ENCODE measurements around the gene CHRNA1.

Gene CHRNA1

DNA sequence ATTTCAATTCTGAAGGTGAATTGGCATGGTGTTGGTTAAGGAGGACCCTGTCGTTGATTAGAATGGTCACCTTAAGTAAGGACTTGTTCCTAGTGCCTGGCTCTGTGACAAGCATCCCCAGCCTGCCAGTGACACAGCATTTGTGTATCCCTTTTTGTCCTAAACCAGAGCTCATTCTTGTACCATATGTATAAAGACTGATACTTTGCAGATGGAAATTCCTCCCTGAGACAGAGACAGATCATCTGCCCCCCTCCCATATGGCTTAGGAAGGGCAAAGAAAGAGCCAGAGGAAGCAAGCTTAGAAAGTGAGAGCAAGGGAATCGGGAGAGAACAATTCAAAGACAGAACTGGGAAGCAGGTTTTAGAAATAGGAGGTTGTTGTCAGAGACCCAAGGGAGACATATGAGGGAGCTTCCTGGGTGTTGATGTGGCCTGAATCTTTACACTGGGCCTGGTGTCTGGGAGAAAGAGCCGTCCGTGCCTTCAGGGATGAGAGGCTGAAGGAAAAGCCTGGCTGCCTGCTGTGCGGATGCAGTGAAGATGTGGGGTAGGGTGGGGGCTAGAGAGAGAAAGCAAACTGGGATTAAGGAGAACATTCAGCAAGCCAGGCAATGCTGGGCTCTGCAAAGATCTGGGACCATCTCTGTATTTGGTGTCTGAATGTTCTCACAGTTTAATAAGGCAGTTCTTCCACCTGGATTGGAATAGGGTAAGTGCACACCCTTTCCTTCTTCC, 13.2 kb upstream of the CHRNA1 start:
- ATAC-seq (ENCODE audit: low read depth) (no peak), DNase-seq (ENCODE audit: low spot score in 2 of 2) (no peak)
- Mint-ChIP-seq H3K36me3 (no peaks in the 10 kb centered on the region), H3K27me3 (peaks cover 16% of the 10 kb centered on the region), H3K4me1 (peaks cover 11% of the 10 kb centered on the region), H3K27ac (peak overlapping the region; percentile 10), H3K9me3 (no peaks in the 10 kb centered on the region), H3K4me3 (no peak overlapping the region)

- no peak overlapping the region for H3K4me3 Mint-ChIP-seq
- H3K27me3 Mint-ChIP-seq = peaks cover 13% of the 10 kb centered on the region
- no peaks in the 10 kb centered on the region for H3K36me3 Mint-ChIP-seq
- no peaks in the 10 kb centered on the region for H3K9me3 Mint-ChIP-seq
- peaks cover 11% of the 10 kb centered on the region for H3K4me1 Mint-ChIP-seq
- no peak for ATAC-seq (ENCODE audit: low read depth)
- no peak for DNase-seq (ENCODE audit: low spot score in 2 of 2)
- H3K27ac Mint-ChIP-seq = no peak overlapping the region
These were observed 12.4 kb upstream of the CHRNA1 start for GRCh38 chr2:174776675-174777074.

DNA sequence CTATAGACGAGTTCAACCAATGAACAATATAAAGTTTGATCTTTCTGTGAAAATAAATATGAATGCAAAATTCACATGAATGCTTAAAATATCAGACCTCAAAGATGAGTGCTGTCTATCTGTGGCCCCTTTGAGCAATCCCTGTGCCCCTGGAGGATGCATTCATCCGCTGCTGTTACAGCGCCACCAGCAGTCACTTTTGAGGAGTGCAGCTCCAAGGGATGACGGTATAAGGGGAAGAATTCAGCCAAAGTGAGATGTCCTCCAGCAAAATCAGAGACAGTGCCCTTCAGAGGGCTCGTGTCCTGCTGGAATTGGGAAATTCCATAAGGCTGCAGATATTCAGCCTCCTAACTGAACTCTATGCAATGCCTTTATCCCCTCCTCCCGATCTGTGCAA, 12.0 kb upstream of the CHRNA1 start:
- Mint-ChIP-seq H3K4me1 (peaks cover 11% of the 10 kb centered on the region), H3K36me3 (no peaks in the 10 kb centered on the region), H3K9me3 (no peaks in the 10 kb centered on the region), H3K4me3 (no peak overlapping the region), H3K27ac (no peak overlapping the region), H3K27me3 (peaks cover 9% of the 10 kb centered on the region)
- no peak for ATAC-seq (ENCODE audit: low read depth)
- no peak for DNase-seq (ENCODE audit: low spot score in 2 of 2)

DNA sequence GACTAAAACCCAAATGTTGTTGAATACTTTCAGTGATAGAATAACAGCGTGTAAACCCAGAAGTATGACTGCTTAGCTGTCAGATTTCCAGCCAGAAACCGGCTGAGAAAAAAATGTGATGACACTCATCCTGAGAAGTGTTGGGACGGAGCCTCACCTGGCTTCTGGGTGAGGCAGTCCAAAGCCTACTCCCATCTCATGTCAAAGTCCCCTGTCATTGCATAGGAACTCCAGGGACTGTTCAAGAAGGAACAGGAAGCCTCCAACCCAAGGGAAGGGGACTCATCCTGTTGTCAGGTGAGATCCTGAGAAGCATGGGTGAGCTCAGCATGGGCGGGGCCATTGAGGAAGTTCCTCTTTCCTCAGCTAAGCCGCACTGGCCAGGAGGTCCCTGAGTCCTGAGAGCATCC, 11.3 kb upstream of the CHRNA1 start:
- Mint-ChIP-seq H3K27me3 (peaks cover 9% of the 10 kb centered on the region), H3K36me3 (no peaks in the 10 kb centered on the region), H3K9me3 (no peaks in the 10 kb centered on the region), H3K4me1 (peaks cover 11% of the 10 kb centered on the region), H3K27ac (no peak overlapping the region), H3K4me3 (no peak overlapping the region)
- DNase-seq (ENCODE audit: low spot score in 2 of 2) (peak in 1 of 2 donors; percentile 11), ATAC-seq (ENCODE audit: low read depth) (peak; percentile 57)

DNA sequence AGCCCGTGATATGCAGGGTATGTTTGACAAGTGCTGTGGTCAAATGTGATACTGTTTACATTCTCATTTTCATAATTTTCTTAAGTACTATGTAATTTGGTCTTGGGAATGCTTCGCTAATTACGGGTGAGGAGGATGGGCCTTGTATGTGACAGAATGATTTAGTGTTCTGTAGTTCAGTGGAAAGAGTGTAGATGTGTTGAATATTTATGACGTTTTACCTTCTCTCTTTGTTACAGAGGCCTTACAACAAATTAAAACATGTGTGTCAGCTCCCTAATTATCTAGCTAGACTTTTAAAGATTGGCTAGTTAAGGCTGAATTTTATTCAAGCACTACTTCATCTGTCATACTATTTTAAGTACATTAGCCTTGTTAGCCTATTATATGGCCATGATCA, 10.6 kb upstream of the CHRNA1 start:
- peaks cover 11% of the 10 kb centered on the region for H3K4me1 Mint-ChIP-seq
- H3K9me3 Mint-ChIP-seq = no peaks in the 10 kb centered on the region
- no peaks in the 10 kb centered on the region for H3K36me3 Mint-ChIP-seq
- H3K27me3 Mint-ChIP-seq = peaks cover 9% of the 10 kb centered on the region
- no peak for ATAC-seq (ENCODE audit: low read depth)
- H3K4me3 Mint-ChIP-seq = no peak overlapping the region
- peak overlapping the region; percentile 28 for H3K27ac Mint-ChIP-seq
- DNase-seq (ENCODE audit: low spot score in 2 of 2) = no peak

DNA sequence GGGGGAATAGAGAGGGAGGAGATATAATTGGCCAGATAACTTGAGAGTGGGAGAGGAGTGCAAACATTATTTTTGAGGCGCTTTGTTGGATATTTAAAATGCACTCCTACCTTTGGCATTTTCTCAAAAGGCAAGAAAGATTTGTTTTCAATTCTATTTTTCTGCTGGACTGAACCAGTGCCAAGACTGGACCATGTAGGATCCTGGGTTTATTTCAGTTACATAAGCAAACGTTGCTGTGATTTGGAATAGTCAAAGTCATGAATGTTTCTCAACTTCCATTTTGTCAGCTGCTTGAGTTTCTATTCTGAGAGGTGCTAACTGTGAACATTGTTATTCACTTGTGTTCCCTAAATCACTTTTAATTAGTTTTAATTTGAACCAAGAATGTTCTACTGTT, 8.9 kb upstream of the CHRNA1 start:
- Mint-ChIP-seq H3K4me1 (peaks cover 5% of the 10 kb centered on the region), H3K27me3 (peaks cover 13% of the 10 kb centered on the region), H3K27ac (no peak overlapping the region), H3K4me3 (no peak overlapping the region), H3K36me3 (no peaks in the 10 kb centered on the region), H3K9me3 (no peaks in the 10 kb centered on the region)
- ATAC-seq (ENCODE audit: low read depth) = no peak
- no peak for DNase-seq (ENCODE audit: low spot score in 2 of 2)

DNA sequence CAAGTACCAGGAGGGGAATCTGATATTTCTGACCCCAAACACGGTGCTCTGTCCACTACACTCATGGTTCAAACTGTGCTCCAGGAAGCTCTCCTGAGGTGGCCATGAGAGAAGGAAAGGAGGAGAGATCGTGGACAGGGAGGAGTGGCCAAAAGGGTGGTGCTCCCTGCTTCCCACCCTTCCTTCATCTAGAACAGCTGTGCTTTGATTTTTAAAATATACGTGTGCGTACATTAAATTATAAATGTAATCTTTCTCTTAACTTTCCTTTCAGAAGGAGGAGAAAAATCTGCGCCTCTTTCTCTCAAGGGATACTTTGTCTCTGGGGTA, 8.2 kb upstream of the CHRNA1 start:
- peaks cover 5% of the 10 kb centered on the region for H3K4me1 Mint-ChIP-seq
- H3K36me3 Mint-ChIP-seq = no peaks in the 10 kb centered on the region
- ATAC-seq (ENCODE audit: low read depth) (no peak), DNase-seq (ENCODE audit: low spot score in 2 of 2) (no peak)
- H3K9me3 Mint-ChIP-seq = no peaks in the 10 kb centered on the region
- no peak overlapping the region for H3K27ac Mint-ChIP-seq
- H3K27me3 Mint-ChIP-seq = peaks cover 11% of the 10 kb centered on the region
- no peak overlapping the region for H3K4me3 Mint-ChIP-seq

DNA sequence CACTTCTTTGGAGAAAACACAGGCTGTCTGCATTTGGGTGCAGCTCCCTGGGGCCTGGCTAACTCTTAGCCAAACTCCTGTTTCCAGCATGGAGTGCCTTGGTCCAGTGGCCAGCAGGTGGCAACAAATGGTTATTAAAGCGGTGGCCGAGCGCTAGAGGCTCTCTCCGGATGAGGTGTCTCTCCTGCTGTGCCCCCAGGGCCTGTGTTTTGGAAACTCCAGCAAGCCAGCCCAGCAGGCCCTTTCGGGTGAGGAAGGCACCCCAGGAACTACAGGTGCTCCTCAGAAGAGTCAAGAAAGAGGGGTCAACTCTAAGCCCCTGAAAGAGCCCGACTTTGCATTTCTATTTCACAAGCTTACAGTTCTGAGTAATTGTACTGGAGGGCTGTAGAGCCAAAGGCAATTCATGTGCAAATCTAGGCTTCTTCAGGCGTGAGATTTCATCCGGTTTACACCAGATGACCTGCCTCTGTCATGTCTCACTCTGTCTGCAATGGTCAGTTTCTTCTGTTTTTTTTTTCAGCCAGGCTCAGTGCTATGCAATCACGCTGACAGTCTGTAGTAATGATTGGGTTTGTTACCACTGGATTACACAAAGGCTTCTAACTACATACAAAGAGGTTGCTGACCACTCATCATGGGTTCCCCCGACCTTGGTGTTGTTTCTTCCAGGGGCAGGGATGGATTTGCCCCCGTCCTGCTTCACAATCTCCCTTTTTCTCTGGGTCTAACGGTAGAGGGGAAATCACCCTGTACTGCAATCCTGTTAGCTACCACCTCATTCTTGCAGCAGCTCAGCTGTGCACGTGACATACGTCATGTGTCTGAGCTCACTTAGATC, 7.6 kb upstream of the CHRNA1 start:
- DNase-seq (ENCODE audit: low spot score in 2 of 2) = no peak
- Mint-ChIP-seq H3K4me1 (peaks cover 5% of the 10 kb centered on the region), H3K9me3 (no peaks in the 10 kb centered on the region), H3K27ac (no peak overlapping the region), H3K27me3 (peaks cover 9% of the 10 kb centered on the region), H3K4me3 (no peak overlapping the region), H3K36me3 (no peaks in the 10 kb centered on the region)
- ATAC-seq (ENCODE audit: low read depth) = peak; percentile 59

- no peaks in the 10 kb centered on the region for H3K9me3 Mint-ChIP-seq
- DNase-seq (ENCODE audit: low spot score in 2 of 2) (no peak), ATAC-seq (ENCODE audit: low read depth) (no peak)
- H3K4me1 Mint-ChIP-seq = peaks cover 4% of the 10 kb centered on the region
- peaks cover 9% of the 10 kb centered on the region for H3K27me3 Mint-ChIP-seq
- H3K4me3 Mint-ChIP-seq = no peak overlapping the region
- H3K36me3 Mint-ChIP-seq = no peaks in the 10 kb centered on the region
- H3K27ac Mint-ChIP-seq = no peak overlapping the region
These were observed 6.9 kb upstream of the CHRNA1 start for GRCh38 chr2:174771136-174771535.

DNA sequence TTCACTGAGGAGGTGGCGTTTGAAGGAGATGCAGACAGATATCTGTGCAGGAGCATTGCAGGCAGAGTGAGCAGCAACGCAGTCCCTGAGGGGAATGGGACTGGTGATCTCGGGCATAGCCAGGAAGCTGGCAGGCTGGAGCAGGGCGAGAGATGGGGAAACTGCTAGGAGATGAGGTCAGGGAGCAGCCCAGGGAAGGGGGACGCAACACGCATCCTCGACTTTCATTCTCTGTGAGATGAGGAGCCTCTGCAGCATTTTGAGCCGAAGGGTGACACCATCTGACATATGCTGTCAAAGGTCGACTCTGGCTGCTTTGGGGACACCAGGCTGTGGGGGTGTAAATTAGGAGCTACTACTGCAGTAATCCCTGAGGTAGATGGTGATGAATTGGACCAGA, 4.3 kb upstream of the CHRNA1 start:
- Mint-ChIP-seq H3K9me3 (no peaks in the 10 kb centered on the region), H3K36me3 (no peaks in the 10 kb centered on the region), H3K27me3 (peaks cover 9% of the 10 kb centered on the region), H3K27ac (no peak overlapping the region), H3K4me3 (no peak overlapping the region), H3K4me1 (no peaks in the 10 kb centered on the region)
- DNase-seq (ENCODE audit: low spot score in 2 of 2) (no peak), ATAC-seq (ENCODE audit: low read depth) (no peak)

DNA sequence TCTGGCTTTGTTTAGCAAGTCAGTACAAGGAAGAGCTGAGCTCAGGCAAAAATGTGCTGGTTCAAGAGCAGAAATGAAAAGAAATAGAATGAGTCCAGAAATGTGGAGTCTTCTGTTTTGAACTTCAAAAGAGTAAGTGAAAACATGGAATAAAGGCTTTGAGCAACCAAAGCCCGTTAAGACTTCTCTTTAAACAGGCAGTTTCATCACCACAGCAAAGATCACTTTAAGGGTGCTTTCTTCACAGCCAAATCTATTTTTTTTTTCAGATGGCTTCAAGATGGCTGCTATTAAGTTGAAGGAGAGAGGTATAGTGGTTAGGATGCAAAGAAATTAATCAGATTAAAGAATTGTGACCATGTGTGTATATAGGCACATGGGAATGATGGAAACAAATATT, 2.0 kb upstream of the CHRNA1 start:
- no peaks in the 10 kb centered on the region for H3K36me3 Mint-ChIP-seq
- H3K4me1 Mint-ChIP-seq = no peaks in the 10 kb centered on the region
- no peak for ATAC-seq (ENCODE audit: low read depth)
- H3K9me3 Mint-ChIP-seq = no peaks in the 10 kb centered on the region
- no peak overlapping the region for H3K4me3 Mint-ChIP-seq
- no peak for DNase-seq (ENCODE audit: low spot score in 2 of 2)
- H3K27me3 Mint-ChIP-seq = peaks cover 14% of the 10 kb centered on the region
- no peak overlapping the region for H3K27ac Mint-ChIP-seq

GRCh38 chr2:174765576-174765975, 1.3 kb upstream of the CHRNA1 start:
- H3K27ac Mint-ChIP-seq = no peak overlapping the region
- ATAC-seq (ENCODE audit: low read depth) = no peak
- no peaks in the 10 kb centered on the region for H3K4me1 Mint-ChIP-seq
- H3K36me3 Mint-ChIP-seq = no peaks in the 10 kb centered on the region
- DNase-seq (ENCODE audit: low spot score in 2 of 2) = no peak
- H3K9me3 Mint-ChIP-seq = no peaks in the 10 kb centered on the region
- H3K4me3 Mint-ChIP-seq = no peak overlapping the region
- peaks cover 12% of the 10 kb centered on the region for H3K27me3 Mint-ChIP-seq

DNA sequence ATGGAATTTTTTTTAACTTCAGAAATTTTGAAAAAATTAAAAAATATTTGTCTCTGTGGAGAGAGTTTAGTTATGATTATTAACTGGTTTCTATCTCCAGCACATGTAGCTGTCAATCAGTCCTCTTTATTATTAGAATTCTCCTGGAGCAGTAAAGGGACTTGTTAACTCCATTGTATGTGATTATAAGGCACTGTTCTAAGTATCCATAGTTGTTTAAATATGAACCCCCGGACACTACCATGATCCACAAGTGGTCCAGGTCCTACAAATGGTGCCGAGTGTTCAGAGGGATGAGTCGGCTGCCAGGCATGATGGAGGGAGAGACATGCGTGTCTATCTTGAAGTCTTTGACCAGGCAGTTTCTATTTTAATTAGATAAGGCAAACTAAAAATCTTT, 492 bp downstream of the CHRNA1 start:
- Mint-ChIP-seq H3K27ac (no peak overlapping the region), H3K9me3 (no peaks in the 10 kb centered on the region), H3K27me3 (peaks cover 10% of the 10 kb centered on the region), H3K4me3 (no peak overlapping the region), H3K4me1 (no peaks in the 10 kb centered on the region), H3K36me3 (no peaks in the 10 kb centered on the region)
- no peak for ATAC-seq (ENCODE audit: low read depth)
- no peak for DNase-seq (ENCODE audit: low spot score in 2 of 2)

DNA sequence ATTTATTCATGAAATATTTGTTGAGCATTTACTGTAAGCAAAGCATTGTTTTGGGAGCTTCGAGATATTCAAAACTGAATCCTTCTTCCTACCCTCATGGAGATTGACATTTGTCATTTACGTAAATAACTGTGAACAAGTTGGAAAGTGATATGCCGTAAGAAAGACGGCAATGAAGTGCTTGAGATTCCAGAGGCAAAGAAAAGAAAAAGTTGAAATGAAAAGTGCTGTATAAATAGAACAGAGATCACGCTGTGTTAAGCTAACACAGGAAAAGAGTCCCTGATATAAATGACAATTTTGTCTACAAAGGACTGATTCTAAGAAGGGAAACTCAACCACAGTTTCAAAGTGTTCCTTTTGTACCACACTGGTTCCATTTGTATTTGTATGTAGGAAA, 1.8 kb downstream of the CHRNA1 start:
- no peaks in the 10 kb centered on the region for H3K36me3 Mint-ChIP-seq
- H3K27me3 Mint-ChIP-seq = peaks cover 6% of the 10 kb centered on the region
- no peak for ATAC-seq (ENCODE audit: low read depth)
- H3K9me3 Mint-ChIP-seq = no peaks in the 10 kb centered on the region
- H3K4me1 Mint-ChIP-seq = no peaks in the 10 kb centered on the region
- H3K4me3 Mint-ChIP-seq = no peak overlapping the region
- no peak overlapping the region for H3K27ac Mint-ChIP-seq
- no peak for DNase-seq (ENCODE audit: low spot score in 2 of 2)

DNA sequence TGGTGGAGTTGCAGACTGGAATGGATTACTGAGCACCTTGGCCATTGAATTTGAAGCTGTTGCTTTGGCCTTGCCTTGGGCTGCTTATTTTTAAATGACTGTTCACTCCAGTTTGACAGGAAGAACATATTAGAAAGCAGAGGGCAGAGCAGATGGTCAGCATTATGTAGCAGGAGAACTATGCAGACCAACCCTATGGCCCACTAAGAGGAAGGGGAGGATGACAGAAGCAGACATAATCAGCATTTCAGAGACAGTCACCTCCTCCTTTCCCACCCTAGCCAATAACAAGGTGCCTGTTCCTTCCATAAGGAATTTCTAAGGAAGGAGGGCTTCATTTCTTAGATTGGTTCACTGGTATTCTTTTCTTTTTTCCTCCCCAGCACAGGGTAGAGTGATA, 2.4 kb downstream of the CHRNA1 start:
- Mint-ChIP-seq H3K27ac (peak overlapping the region; percentile 48), H3K27me3 (peaks cover 6% of the 10 kb centered on the region)

More for the DNA sequence above, 2.4 kb downstream of the CHRNA1 start:
- DNase-seq (ENCODE audit: low spot score in 2 of 2) (no peak), ATAC-seq (ENCODE audit: low read depth) (no peak)
- Mint-ChIP-seq H3K4me3 (no peak overlapping the region), H3K36me3 (no peaks in the 10 kb centered on the region), H3K9me3 (no peaks in the 10 kb centered on the region), H3K4me1 (no peaks in the 10 kb centered on the region)
